ENCODE measurements around the gene TRIM9.

GRCh38 chr14:50929506-50929905, 165.4 kb downstream of the TRIM9 start:
- TF ChIP-seq, protein P1, sequence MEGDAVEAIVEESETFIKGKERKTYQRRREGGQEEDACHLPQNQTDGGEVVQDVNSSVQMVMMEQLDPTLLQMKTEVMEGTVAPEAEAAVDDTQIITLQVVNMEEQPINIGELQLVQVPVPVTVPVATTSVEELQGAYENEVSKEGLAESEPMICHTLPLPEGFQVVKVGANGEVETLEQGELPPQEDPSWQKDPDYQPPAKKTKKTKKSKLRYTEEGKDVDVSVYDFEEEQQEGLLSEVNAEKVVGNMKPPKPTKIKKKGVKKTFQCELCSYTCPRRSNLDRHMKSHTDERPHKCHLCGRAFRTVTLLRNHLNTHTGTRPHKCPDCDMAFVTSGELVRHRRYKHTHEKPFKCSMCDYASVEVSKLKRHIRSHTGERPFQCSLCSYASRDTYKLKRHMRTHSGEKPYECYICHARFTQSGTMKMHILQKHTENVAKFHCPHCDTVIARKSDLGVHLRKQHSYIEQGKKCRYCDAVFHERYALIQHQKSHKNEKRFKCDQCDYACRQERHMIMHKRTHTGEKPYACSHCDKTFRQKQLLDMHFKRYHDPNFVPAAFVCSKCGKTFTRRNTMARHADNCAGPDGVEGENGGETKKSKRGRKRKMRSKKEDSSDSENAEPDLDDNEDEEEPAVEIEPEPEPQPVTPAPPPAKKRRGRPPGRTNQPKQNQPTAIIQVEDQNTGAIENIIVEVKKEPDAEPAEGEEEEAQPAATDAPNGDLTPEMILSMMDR (IDR thresholded peaks at IDR 0.05) = no peak
- TF ChIP-seq REST (IDR thresholded peaks at IDR 0.05; ENCODE audit: insufficient read depth in 1 of 2, low read depth in 2 of 2, low read length in 1 of 2) (no peak), POLR2AphosphoS5 (IDR thresholded peaks at IDR 0.05; ENCODE audit: low read depth, low read length) (no peak), SIN3A (IDR thresholded peaks at IDR 0.05; ENCODE audit: borderline replicate concordance, insufficient read depth, low read depth, low read length) (no peak)

All from Panc1 (cell line).